Pulmonary artery endothelial cell (primary cell): ENCODE results near the gene MDM4. TPM values are rescaled to one million over a fixed set of nuclear protein-coding genes. Genes with fewer than 3 reads are reported as not detected.
A peak's percentile ranks its signal among the peaks of the same experiment; 100 is the strongest.
"Not testable (repeated sequence)": the region's sequence is repeated elsewhere in the genome, so short reads cannot be mapped to it uniquely, and the experiment has no call there.

ENCODE experiments used
- DNase-seq: peaks from one replicate; pipeline ENCODE4 v3.0.0-alpha.2; 2011; ENCODE audit warnings: low read depth, low spot score
- total RNA-seq: library from RNA; depleted of rRNA; stranded (reverse); fragments of >200 nt; gene quantifications from 2 replicates; pipeline ENCODE4 v1.2.3, GENCODE V29; 2014

The MDM4 gene
- total RNA-seq, 1 donor from 2014 or later = 17.3 TPM

DNA sequence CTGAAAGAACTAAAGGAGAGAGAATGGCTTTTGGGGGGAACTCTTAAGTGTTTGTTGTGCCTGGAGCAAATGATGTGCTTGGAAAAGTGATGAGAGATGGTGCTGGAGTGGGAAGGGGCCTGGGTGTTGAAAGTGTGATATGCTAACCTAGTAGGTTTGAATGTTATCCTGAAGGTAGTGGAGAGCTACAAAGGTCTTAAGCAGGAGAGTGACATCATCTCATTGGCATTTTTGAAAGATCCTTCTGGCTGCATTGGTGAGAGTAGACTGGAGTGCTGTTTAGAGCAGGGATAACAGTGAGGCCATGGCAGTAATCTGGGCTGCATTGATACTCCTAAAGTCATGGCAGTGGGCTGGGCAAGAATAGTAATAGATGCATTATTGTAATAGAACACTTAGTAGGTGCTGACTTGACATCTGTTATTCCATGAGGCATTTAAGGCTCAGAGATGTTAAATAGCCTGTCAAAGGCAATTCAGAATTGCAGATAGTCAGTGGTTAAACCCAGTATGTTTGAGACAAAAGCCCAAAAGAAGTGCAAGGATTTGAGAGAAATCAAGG is 44.5 kb downstream of the MDM4 start:
- no peak for DNase-seq

GRCh38 chr1:204562075-204562990 is 46.1 kb downstream of the MDM4 start:
- DNase-seq = no peak

DNA sequence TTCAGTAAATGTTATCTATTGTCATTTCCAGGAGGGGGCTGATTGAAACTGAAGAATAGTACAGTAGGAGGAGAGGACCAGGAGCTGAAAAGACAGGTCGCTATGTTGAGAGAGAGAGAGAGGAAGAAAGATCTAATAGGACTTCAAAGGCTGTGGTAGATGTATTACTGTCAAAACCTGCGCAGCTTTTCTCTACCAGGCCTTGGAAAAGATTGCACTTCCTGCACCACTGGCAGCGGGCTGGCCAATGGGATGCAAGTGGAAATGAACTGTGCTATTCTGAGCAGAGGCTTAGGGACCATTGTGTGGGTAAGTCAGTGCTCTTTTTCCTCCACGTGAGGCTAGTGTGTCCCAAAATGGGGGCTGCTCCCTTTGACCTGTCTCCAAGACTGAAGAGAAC is 47.1 kb downstream of the MDM4 start:
- no peak for DNase-seq

- DNase-seq = no peak
Measured at GRCh38 chr1:204563780-204564179, 47.6 kb downstream of the MDM4 start.

DNA sequence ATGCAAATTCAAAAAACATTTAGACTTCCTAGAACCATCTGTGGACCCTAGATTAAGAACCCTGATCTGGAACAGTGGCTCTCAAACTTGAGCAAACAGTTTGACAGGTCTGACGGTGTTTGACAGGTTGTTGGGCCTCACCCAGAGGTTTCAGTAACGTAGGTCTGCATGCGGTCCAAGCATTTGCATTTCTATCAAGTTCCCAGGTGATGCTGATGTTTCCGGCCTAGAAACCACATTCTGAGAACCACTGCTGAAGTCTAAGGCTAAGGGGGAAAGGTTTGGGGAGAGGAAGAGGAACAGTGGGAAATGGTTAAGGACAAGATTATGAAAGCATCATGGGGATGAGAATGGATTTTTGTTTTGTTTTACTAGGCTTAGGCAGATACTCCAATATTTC is 48.6 kb downstream of the MDM4 start:
- no peak for DNase-seq

- DNase-seq = peak; percentile 32
Measured at GRCh38 chr1:204565617-204566582, 49.7 kb downstream of the MDM4 start.

DNA sequence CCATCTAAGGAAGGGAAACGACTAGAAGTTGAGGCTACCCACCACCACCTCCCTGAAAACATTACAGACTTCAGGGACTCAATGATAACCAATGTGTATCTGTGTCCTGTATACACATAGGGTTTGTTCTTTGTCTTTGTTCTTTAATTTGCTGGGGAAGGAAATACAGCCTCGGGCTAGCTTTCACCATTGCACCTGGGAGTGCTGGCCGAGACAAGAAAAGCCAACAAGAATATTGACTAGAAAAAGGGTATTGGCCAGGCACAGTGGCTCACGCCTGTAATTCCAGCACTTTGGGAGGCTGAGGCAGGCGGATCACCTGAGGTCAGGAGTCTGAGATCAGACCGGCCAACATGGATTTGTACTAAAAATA is 50.4 kb downstream of the MDM4 start:
- no peak for DNase-seq

DNA sequence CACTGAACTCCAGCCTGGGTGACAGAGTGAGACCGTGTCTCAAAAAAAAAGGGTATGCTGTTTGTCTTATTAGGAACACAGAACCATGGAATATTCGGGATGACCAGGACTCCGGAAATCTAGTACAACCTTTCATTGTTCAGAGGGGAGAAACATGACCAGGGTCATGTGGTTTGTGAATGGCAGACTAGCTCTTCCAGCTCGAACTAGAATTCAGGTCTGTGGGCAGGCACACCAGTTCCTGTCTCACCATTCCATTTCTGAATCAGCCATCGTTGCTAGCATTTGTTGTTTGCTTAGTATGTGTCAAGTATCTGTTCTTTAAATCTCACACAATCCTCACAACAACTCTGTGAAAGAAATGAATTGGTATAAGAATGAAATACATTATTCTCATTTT is 50.9 kb downstream of the MDM4 start:
- DNase-seq = no peak

GRCh38 chr1:204568576-204569315 is 52.5 kb downstream of the MDM4 start:
- DNase-seq = no peak

- no peak for DNase-seq
Measured at GRCh38 chr1:204569478-204569877, 53.3 kb downstream of the MDM4 start.

GRCh38 chr1:204570021-204570420 is 53.8 kb downstream of the MDM4 start:
- not testable (repeated sequence) for DNase-seq

GRCh38 chr1:204571128-204571527 is 54.9 kb downstream of the MDM4 start:
- DNase-seq = no peak

- DNase-seq = no peak
Measured at GRCh38 chr1:204571631-204572030, 55.4 kb downstream of the MDM4 start.

DNA sequence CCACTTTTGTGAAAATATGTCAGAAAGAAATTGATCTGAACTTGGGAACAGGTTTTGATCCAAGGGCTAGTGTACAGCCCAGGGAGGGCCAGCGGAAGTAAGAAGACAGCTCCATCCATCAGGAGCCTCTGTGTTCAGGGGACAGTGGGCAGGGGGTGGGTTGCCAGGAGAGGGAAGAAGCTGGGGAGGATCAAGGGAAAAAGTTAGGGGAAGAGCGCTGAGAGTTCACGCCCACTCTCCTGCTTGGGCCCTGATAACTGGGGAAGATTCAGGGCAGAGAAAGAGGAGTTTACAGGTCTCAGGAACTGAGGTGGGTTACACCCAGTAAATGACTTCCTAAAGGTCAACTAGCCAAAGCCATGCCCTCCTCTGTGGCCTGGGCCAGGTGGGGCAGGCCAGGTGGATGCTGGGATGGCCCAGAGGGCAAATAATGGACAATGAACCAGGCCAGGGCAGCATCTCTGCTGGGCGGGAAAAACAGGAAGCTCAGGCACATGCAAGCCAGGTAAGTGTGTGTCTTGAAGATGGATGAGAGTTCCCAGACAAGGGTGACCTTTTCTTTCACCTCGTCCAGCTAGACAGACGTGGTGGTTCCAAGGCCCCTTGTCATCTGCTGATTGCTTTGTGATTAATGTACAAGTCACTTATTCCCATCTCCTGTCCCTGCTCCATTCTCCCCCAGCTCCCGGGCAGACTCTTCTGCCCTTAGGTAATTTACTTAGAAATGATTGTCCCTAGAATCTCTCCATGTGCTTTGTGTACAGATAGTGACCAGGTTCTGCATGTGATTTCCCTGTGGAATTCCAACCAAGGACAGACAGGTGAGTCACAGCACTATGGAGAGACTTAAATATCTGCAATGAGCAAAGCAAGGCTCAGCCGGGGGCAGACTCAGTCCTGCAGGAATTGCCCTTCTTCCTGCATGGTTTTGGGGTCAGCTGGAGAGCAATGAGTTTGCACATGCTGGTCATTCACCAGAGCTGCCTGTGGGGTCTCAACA is 57.0 kb downstream of the MDM4 start:
- no peak for DNase-seq

GRCh38 chr1:204574016-204574864 is 58.0 kb downstream of the MDM4 start:
- no peak for DNase-seq

DNA sequence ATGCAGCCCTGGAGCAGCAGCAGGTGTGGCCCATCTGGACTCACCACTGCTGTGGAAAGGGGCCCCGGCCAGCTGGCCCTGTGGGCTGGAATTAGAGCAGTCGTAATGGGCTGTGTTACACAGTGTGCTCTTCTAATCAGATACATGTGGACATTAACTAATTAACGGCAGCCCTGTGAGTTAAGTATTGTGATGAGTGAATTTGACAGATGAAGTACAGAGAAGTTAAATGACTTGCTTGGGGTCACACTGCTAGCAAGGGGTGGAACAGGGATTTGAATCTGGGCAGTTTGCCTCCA is 58.6 kb downstream of the MDM4 start:
- no peak for DNase-seq

- DNase-seq = no peak
Measured at GRCh38 chr1:204575221-204576190, 59.3 kb downstream of the MDM4 start.

DNA sequence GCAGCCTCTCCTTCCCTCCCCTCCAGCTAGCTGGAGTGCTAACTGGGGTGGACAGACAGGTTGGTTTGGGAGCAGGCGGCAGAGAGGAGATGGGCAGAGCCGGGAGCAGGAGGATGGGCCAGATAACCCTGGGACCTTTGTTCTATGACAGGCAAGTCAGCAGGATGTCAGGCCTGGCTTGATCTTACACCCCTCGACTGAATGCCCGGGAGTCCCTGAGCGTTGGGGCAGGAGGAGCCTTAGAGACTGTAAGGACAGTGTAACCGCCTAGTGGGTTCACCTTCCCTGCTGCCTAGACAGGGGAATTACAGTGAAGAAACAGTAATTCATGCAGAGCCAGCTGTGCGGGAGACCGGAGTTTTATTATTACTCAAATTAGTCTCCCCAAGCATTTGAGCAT is 60.2 kb downstream of the MDM4 start:
- DNase-seq = no peak
